A549 (cell line): ENCODE results near the gene CLEC16A. TPM values are rescaled to one million over a fixed set of nuclear protein-coding genes. Genes with fewer than 3 reads are reported as not detected.

Experiments
- ATAC-seq, 2 experiments: fragments of 200-7000 bp in 1 of 2; fragments of >200 bp in 1 of 2; cut with Nextera tagmentation in 1 of 2; cut with Tn5 transposase in 1 of 2; 3 replicates each; pipeline versions ENCODE4 v1.8.0 to v1.9.1; 2018 to 2020; ENCODE audit warnings: mild to moderate bottlenecking in 1 of 2, moderate library complexity in 1 of 2
- CTCF ChIA-PET: fragments of 300-600 bp; sonication (Branson Sonifier 250); formaldehyde crosslinking; extraction: SDS; loops from one replicate; lab custom pipeline; 2021; ENCODE audit warnings: antibody characterized with exemption, inconsistent platforms; lab: Yijun Ruan, JAX
- POLR2A ChIA-PET: fragments of 350-600 bp; formaldehyde crosslinking; extraction: SDS; loops from one replicate; lab custom pipeline; 2021; ENCODE audit warnings: antibody characterized with exemption, inconsistent platforms; lab: Yijun Ruan, JAX
- DNase-seq, 2 experiments: peaks; one replicate each; pipeline versions ENCODE4 v3.0.0 to v3.0.0-alpha.2; 2011 to 2016; ENCODE audit warnings: low read depth in 1 of 2, low spot score in 1 of 2
- FAIRE-seq: peaks from 2 replicates; lab custom pipeline; 2011; peaks lifted over from hg19 to GRCh38; lab: Jason Lieb, UNC
- H3K27ac ChIP-seq, 2 experiments: fragments of >200 bp; sonication (Bioruptor Twin); formaldehyde crosslinking; 3 replicates each; pipeline ENCODE4 v1.5.1; 2016 to 2017
- H3K4me1 ChIP-seq: fragments of >200 bp; sonication (Bioruptor Twin); formaldehyde crosslinking; 3 replicates; pipeline ENCODE4 v1.6.1; 2016
- H3K4me2 ChIP-seq: fragments of >200 bp; sonication (Bioruptor Twin); formaldehyde crosslinking; 3 replicates; pipeline ENCODE4 v1.6.1; 2016
- H3K4me3 ChIP-seq: fragments of >200 bp; sonication (Bioruptor Twin); formaldehyde crosslinking; 3 replicates; pipeline ENCODE4 v1.5.1; 2016
- H3K9me3 ChIP-seq: fragments of >200 bp; sonication (Bioruptor Twin); formaldehyde crosslinking; 3 replicates; pipeline ENCODE4 v1.6.1; 2016
- EHF ChIP-seq: fragments of 250-450 bp; sonication (Bioruptor Pico); IDR thresholded peaks from 2 replicates; pipeline ENCODE4 v1.5.0; 2020; ENCODE audit warnings: mild to moderate bottlenecking
- EHMT2 ChIP-seq: fragments of 200-600 bp; sonication (generic); IDR thresholded peaks from 2 replicates; pipeline ENCODE4 v1.6.1; 2016; ENCODE audit warnings: antibody characterized with exemption, low read depth, mild to moderate bottlenecking, moderate library complexity
- EP300 ChIP-seq, 2 experiments: fragments of >200 bp; sonication (Bioruptor Twin); formaldehyde crosslinking; IDR thresholded peaks; 2 replicates in 1 of 2; 3 replicates in 1 of 2; pipeline ENCODE4 v1.6.1; 2016 to 2017
- FOSB ChIP-seq: fragments of 250-450 bp; sonication (Bioruptor Pico); IDR thresholded peaks from 2 replicates; pipeline ENCODE4 v1.5.0; 2020; ENCODE audit warnings: mild to moderate bottlenecking, moderate library complexity
- FOXS1 ChIP-seq: fragments of 250-450 bp; sonication (Bioruptor Pico); IDR thresholded peaks from 2 replicates; pipeline ENCODE4 v1.5.0; 2020; ENCODE audit warnings: mild to moderate bottlenecking, moderate library complexity
- GATA3 ChIP-seq: IDR thresholded peaks from 2 replicates; pipeline ENCODE4 v1.6.1; 2012; ENCODE audit warnings: borderline replicate concordance
- HOXB13 ChIP-seq: fragments of 250-450 bp; sonication (Bioruptor Pico); IDR thresholded peaks from 2 replicates; pipeline ENCODE4 v1.5.0; 2020; ENCODE audit warnings: low read depth, mild to moderate bottlenecking, moderate library complexity
- HOXB5 ChIP-seq: fragments of 250-450 bp; sonication (Bioruptor Pico); IDR thresholded peaks from 2 replicates; pipeline ENCODE4 v1.5.0; 2020; ENCODE audit warnings: mild to moderate bottlenecking, moderate library complexity
- JUNB ChIP-seq: fragments of >200 bp; sonication (Bioruptor Twin); formaldehyde crosslinking; IDR thresholded peaks from 2 replicates; pipeline ENCODE4 v1.6.1; 2016
- MYC ChIP-seq: IDR thresholded peaks from 2 replicates; pipeline ENCODE4 v1.6.1; 2012; ENCODE audit warnings: mild to moderate bottlenecking, inconsistent platforms, low read length, improper control_type of control experiment, borderline replicate concordance
- NPAS2 ChIP-seq: fragments of 250-450 bp; sonication (Bioruptor Pico); IDR thresholded peaks from 2 replicates; pipeline ENCODE4 v1.8.0; 2022; ENCODE audit warnings: mild to moderate bottlenecking, moderate library complexity, borderline replicate concordance
- POLR2A ChIP-seq: IDR thresholded peaks from 2 replicates; pipeline ENCODE4 v1.6.1; 2012; ENCODE audit warnings: mild to moderate bottlenecking, low read length
- RAD21 ChIP-seq, 2 experiments: fragments of >200 bp in 1 of 2; sonication (Bioruptor Twin) in 1 of 2; formaldehyde crosslinking in 1 of 2; IDR thresholded peaks in 1 of 2; conservative IDR thresholded peaks in 1 of 2; 2 replicates in 1 of 2; 3 replicates in 1 of 2; pipeline ENCODE4 v1.6.1; 2012 to 2018; ENCODE audit warnings: inconsistent platforms in 1 of 2
- SREBF2 ChIP-seq: fragments of 450-650 bp; IDR thresholded peaks from 2 replicates; pipeline ENCODE4 v1.6.1; 2014; ENCODE audit warnings: mild to moderate bottlenecking, moderate library complexity
- ZFP36 ChIP-seq: fragments of 450-650 bp; IDR thresholded peaks from 2 replicates; pipeline ENCODE4 v1.6.1; 2014; ENCODE audit warnings: borderline replicate concordance; ENCODE audit not compliant: partially characterized antibody
- WGBS: methylation state at CpG from one replicate; pipeline ENCODE4 v1.1.6; 2017; ENCODE audit errors: missing lambda C conversion rate; 5-methylcytosine and 5-hydroxymethylcytosine counted together
- polyA plus RNA-seq, 4 experiments: library from polyadenylated mRNA; depleted of rRNA in 3 of 4; stranded (reverse); fragments of >200 nt; fragmentation: RNase III in 1 of 4; extraction: RNeasy Plus Mini Kit Qiagen cat#74134 plus additional on column Dnase treatment in 1 of 4; gene quantifications; 2 replicates in 3 of 4; 3 replicates in 1 of 4; pipeline ENCODE4 v1.2.3, GENCODE V29; 2011 to 2017
- TF ChIP-seq, protein P1 (sequence below): IDR thresholded peaks from 2 replicates; pipeline ENCODE4 v1.6.1; 2012; ENCODE audit warnings: low read depth, borderline replicate concordance
- TF ChIP-seq, protein P2 (sequence below): fragments of >200 bp; sonication (Bioruptor Twin); formaldehyde crosslinking; IDR thresholded peaks from 3 replicates; pipeline ENCODE4 v1.6.1; 2016
- TF ChIP-seq, protein P3 (sequence below): fragments of 250-450 bp; sonication (Bioruptor Pico); IDR thresholded peaks from 2 replicates; pipeline ENCODE4 v1.5.0; 2021; ENCODE audit warnings: mild to moderate bottlenecking, moderate library complexity, borderline replicate concordance
- TF ChIP-seq, protein P4 (sequence below): fragments of 250-450 bp; sonication (Bioruptor Pico); IDR thresholded peaks from 2 replicates; pipeline ENCODE4 v1.5.0; 2020; ENCODE audit warnings: low read depth, mild to moderate bottlenecking, moderate library complexity
- TF ChIP-seq, protein P5 (sequence below): IDR thresholded peaks from 2 replicates; pipeline ENCODE4 v1.6.1; 2012
- TF ChIP-seq, protein P6 (sequence below): fragments of 200-600 bp; sonication (generic); IDR thresholded peaks from 2 replicates; pipeline ENCODE4 v1.6.1; 2016; ENCODE audit warnings: antibody characterized with exemption, mild to moderate bottlenecking, moderate library complexity

Gene CLEC16A
- polyA plus RNA-seq, 2 of the 4 experiments (the other 2 are of a cell fraction): 8.3 to 10.4 TPM

DNA sequence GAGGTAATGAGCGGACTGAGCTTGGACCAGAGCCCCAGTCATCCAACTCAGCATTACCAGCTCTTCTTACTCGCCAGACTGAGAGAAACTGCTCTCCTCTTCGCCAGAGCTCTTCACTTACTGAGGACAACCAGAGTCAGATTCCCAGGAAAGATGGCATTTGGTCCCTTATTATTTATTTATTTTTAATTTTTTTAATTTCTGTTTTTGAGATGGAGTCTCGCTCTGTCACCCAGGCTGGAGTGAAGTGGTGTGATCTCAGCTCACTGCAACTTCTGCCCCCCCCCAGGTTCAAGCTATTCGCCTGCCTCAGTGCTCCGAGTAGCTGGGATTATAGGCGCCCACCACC, 25.4 kb upstream of the CLEC16A start:
- DNase-seq (no peak), ATAC-seq (no peak), FAIRE-seq (no peak)
- ChIA-PET POLR2A (interaction anchor here (0.5 to 2.1 kb wide), 3 partner anchors 162 to 182 kb away, joined by 3 to 13 read pairs (median 4); partner anchors contain the start of gene NUBP1), CTCF (interaction anchor here (0.6 to 3.0 kb wide), 50 partner anchors 8 to 678 kb away, joined by 3 to 53 read pairs (median 4); partner anchors contain the start of gene EMP2)
- Histone ChIP-seq H3K4me3 (no peak overlapping the region), H3K4me2 (no peak overlapping the region), H3K27ac (no peak overlapping the region), H3K4me1 (no peaks in the 10 kb centered on the region), H3K9me3 (no peaks in the 10 kb centered on the region)
- WGBS: 46% methylated on average over 7 of the region's 7 CpGs
- TF ChIP-seq EP300 (IDR thresholded peaks at IDR 0.05) (no peak), SREBF2 (no peak), EHF (CRISPR knock-in tag) (no peak), MYC (no peak), HOXB13 (CRISPR knock-in tag) (no peak), NPAS2 (CRISPR knock-in tag) (no peak), HOXB5 (CRISPR knock-in tag) (no peak), EHMT2 (no peak), RAD21 (conservative IDR thresholded peaks at IDR 0.05 in 1 of 2, IDR thresholded peaks at IDR 0.05 in 1 of 2) (no peak; a peak in 1 of 5 replicates), FOSB (CRISPR knock-in tag) (no peak), JUNB (no peak), ZFP36 (no peak), GATA3 (no peak), FOXS1 (no peak)
- TF ChIP-seq, protein P1, sequence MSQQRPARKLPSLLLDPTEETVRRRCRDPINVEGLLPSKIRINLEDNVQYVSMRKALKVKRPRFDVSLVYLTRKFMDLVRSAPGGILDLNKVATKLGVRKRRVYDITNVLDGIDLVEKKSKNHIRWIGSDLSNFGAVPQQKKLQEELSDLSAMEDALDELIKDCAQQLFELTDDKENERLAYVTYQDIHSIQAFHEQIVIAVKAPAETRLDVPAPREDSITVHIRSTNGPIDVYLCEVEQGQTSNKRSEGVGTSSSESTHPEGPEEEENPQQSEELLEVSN: no peak
- TF ChIP-seq, protein P2, sequence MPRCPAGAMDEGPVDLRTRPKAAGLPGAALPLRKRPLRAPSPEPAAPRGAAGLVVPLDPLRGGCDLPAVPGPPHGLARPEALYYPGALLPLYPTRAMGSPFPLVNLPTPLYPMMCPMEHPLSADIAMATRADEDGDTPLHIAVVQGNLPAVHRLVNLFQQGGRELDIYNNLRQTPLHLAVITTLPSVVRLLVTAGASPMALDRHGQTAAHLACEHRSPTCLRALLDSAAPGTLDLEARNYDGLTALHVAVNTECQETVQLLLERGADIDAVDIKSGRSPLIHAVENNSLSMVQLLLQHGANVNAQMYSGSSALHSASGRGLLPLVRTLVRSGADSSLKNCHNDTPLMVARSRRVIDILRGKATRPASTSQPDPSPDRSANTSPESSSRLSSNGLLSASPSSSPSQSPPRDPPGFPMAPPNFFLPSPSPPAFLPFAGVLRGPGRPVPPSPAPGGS: no peak
- TF ChIP-seq, protein P3, sequence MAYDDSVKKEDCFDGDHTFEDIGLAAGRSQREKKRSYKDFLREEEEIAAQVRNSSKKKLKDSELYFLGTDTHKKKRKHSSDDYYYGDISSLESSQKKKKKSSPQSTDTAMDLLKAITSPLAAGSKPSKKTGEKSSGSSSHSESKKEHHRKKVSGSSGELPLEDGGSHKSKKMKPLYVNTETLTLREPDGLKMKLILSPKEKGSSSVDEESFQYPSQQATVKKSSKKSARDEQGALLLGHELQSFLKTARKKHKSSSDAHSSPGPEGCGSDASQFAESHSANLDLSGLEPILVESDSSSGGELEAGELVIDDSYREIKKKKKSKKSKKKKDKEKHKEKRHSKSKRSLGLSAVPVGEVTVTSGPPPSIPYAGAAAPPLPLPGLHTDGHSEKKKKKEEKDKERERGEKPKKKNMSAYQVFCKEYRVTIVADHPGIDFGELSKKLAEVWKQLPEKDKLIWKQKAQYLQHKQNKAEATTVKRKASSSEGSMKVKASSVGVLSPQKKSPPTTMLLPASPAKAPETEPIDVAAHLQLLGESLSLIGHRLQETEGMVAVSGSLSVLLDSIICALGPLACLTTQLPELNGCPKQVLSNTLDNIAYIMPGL (CRISPR knock-in tag): no peak
- TF ChIP-seq, protein P4, sequence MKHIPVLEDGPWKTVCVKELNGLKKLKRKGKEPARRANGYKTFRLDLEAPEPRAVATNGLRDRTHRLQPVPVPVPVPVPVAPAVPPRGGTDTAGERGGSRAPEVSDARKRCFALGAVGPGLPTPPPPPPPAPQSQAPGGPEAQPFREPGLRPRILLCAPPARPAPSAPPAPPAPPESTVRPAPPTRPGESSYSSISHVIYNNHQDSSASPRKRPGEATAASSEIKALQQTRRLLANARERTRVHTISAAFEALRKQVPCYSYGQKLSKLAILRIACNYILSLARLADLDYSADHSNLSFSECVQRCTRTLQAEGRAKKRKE: no peak
- TF ChIP-seq, protein P5, sequence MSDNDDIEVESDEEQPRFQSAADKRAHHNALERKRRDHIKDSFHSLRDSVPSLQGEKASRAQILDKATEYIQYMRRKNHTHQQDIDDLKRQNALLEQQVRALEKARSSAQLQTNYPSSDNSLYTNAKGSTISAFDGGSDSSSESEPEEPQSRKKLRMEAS: no peak

DNA sequence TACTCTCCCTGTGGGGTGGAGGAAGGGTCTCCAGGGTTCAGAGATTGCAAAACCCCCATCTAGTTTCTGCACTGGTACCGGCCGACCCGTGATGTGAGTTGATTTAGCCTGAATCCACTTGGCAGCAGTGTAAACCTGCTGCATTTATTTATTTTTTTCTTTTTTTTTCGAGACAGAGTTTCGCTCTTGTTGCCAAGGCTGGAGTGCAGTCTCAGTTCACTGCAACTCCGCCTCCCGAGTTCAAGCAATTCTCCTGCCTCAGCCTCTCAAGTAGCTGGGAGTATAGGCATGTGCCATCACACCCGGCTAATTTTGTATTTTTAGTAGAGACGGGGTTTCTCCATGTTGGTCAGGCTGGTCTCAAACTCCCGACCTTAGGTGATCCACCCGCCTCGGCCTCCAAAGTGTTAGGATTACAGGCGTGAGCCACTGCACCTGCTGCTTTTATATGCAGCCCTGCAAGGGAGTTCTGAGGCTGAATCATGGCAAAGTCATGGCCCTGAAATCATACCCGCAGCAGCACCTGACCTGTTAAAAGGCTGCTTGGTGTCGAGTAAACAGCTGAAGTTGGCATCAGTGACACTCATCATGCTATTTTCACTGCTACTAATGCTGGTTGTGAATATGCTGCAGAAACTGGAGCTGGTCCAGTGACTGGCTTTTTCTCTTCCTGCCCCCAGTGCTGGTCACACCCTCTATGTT, 23.5 kb upstream of the CLEC16A start:
- DNase-seq: no peak
- CTCF ChIA-PET: interaction anchor here (1.8 kb wide), 1 partner anchor 407 kb away, joined by 11 read pairs; no protein-coding TSS in a partner anchor
- POLR2A ChIA-PET: interaction anchor here (2.6 kb wide), 1 partner anchor 177 kb away, joined by 10 read pairs; the partner anchor contains the start of gene NUBP1
- no peak overlapping the region for H3K4me2 ChIP-seq
- ATAC-seq: no peak
- no peaks in the 10 kb centered on the region for H3K4me1 ChIP-seq
- TF ChIP-seq, protein P6, sequence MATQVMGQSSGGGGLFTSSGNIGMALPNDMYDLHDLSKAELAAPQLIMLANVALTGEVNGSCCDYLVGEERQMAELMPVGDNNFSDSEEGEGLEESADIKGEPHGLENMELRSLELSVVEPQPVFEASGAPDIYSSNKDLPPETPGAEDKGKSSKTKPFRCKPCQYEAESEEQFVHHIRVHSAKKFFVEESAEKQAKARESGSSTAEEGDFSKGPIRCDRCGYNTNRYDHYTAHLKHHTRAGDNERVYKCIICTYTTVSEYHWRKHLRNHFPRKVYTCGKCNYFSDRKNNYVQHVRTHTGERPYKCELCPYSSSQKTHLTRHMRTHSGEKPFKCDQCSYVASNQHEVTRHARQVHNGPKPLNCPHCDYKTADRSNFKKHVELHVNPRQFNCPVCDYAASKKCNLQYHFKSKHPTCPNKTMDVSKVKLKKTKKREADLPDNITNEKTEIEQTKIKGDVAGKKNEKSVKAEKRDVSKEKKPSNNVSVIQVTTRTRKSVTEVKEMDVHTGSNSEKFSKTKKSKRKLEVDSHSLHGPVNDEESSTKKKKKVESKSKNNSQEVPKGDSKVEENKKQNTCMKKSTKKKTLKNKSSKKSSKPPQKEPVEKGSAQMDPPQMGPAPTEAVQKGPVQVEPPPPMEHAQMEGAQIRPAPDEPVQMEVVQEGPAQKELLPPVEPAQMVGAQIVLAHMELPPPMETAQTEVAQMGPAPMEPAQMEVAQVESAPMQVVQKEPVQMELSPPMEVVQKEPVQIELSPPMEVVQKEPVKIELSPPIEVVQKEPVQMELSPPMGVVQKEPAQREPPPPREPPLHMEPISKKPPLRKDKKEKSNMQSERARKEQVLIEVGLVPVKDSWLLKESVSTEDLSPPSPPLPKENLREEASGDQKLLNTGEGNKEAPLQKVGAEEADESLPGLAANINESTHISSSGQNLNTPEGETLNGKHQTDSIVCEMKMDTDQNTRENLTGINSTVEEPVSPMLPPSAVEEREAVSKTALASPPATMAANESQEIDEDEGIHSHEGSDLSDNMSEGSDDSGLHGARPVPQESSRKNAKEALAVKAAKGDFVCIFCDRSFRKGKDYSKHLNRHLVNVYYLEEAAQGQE: no peak
- no peak for TF ChIP-seq POLR2A
- no peak overlapping the region for H3K27ac ChIP-seq
- H3K9me3 ChIP-seq: no peaks in the 10 kb centered on the region
- FAIRE-seq: no peak
- WGBS: 86% methylated on average over 15 of the region's 15 CpGs
- H3K4me3 ChIP-seq: no peak overlapping the region
